Lower leg skin (tissue), 4 donors: ENCODE results near the gene FAM131C. TPM values are rescaled to one million over a fixed set of nuclear protein-coding genes. Genes with fewer than 3 reads are reported as not detected.

Experiments used
- DNase-seq, 2 donors: peaks; one replicate each; pipeline ENCODE4 v3.0.0-alpha.2; 2019; ENCODE audit warnings: low spot score in 2 of 2
- H3K4me3 ChIP-seq: fragments of 200-600 bp; sonication (generic); 2 replicates; pipeline ENCODE4 v1.5.1; 2017; ENCODE audit warnings: mild to moderate bottlenecking, low read depth; ENCODE audit not compliant: poor library complexity, severe bottlenecking
- CTCF ChIP-seq, 3 donors: fragments of 450-650 bp; IDR thresholded peaks; one replicate each; pipeline ENCODE4 v1.5.1; 2016; ENCODE audit warnings: antibody characterized with exemption in 3 of 3, mild to moderate bottlenecking in 3 of 3, moderate library complexity in 2 of 3
- POLR2A ChIP-seq, 2 donors: fragments of 450-650 bp; IDR thresholded peaks; one replicate each; pipeline ENCODE4 v1.6.1; 2016 to 2017; ENCODE audit warnings: antibody characterized with exemption in 2 of 2, mild to moderate bottlenecking in 1 of 2, moderate library complexity in 1 of 2
- WGBS, 2 donors: methylation state at CpG; one replicate each; pipeline ENCODE4 v1.1.5; 2018; 5-methylcytosine and 5-hydroxymethylcytosine counted together
- intact Hi-C: fragments of 100-400 bp; cut with DNase I; formaldehyde crosslinking; loops from one replicate; pipeline ENCODE4 v1.15.0; 2023; ENCODE audit warnings: low total_unique reads
- total RNA-seq, 4 donors: library from RNA; depleted of rRNA; stranded (reverse); fragments of >200 nt; gene quantifications; one replicate each; pipeline ENCODE4 v1.1.0, GENCODE V29; 2016

Gene FAM131C
- total RNA-seq, 4 donors from 2014 or later, result 1.1 to 2.6 (median 1.7) TPM

GRCh38 chr1:16077406-16078245, 4.2 kb upstream of the FAM131C start:
- H3K4me3 ChIP-seq, result no peak overlapping the region
- TF ChIP-seq POLR2A (IDR thresholded peaks at IDR 0.05) (no peak), CTCF (IDR thresholded peaks at IDR 0.05) (no peak)
- DNase-seq, result no peak
- 65 to 76% methylated on average over 12 of the region's 12 CpGs for WGBS, 2 donors
- intact Hi-C loops, result loop anchor here (5.0 kb wide), 2 partner anchors 110 to 165 kb away; no protein-coding TSS in a partner anchor

- intact Hi-C loops, result loop anchor here (5.0 kb wide), 2 partner anchors 110 to 165 kb away; no protein-coding TSS in a partner anchor
- WGBS, 2 donors, result 38 to 52% methylated on average over 8 to 11 of the region's 11 CpGs
- TF ChIP-seq CTCF (IDR thresholded peaks at IDR 0.05), result no peak
- no peak for TF ChIP-seq POLR2A (IDR thresholded peaks at IDR 0.05)
- DNase-seq, result no peak
- H3K4me3 ChIP-seq, result no peak overlapping the region
Measured at GRCh38 chr1:16076865-16077238, 3.4 kb upstream of the FAM131C start.

- no peak for DNase-seq
- intact Hi-C loops, result loop anchor here (5.0 kb wide), 2 partner anchors 111 to 166 kb away; no protein-coding TSS in a partner anchor
- 75% methylated on average over 13 to 14 of the region's 14 CpGs for WGBS, 2 donors
- TF ChIP-seq CTCF (IDR thresholded peaks at IDR 0.05) (no peak), POLR2A (IDR thresholded peaks at IDR 0.05) (no peak)
- H3K4me3 ChIP-seq, result no peak overlapping the region
Measured at GRCh38 chr1:16076031-16076864, 2.8 kb upstream of the FAM131C start.

- DNase-seq, result no peak
- intact Hi-C loops, result loop anchor here (5.0 kb wide), 2 partner anchors 112 to 167 kb away; no protein-coding TSS in a partner anchor
Measured at GRCh38 chr1:16075337-16076030, 2.0 kb upstream of the FAM131C start.

More at GRCh38 chr1:16075337-16076030, 2.0 kb upstream of the FAM131C start:
- 57 to 58% methylated on average over 11 of the region's 11 CpGs for WGBS, 2 donors
- no peak overlapping the region for H3K4me3 ChIP-seq
- TF ChIP-seq CTCF (IDR thresholded peaks at IDR 0.05), result no peak
- TF ChIP-seq POLR2A (IDR thresholded peaks at IDR 0.05), result no peak
